ENCODE data around the gene TNFRSF21. TPM values are rescaled to one million over a fixed set of nuclear protein-coding genes. Genes with fewer than 3 reads are reported as not detected.
"Not testable (repeated sequence)": the region's sequence is repeated elsewhere in the genome, so short reads cannot be mapped to it uniquely, and the experiment has no call there.

The TNFRSF21 gene
- polyA plus RNA-seq, 3 donors from 2014 or later, result 0.08 to 1.0 (median 0.38) TPM

DNA sequence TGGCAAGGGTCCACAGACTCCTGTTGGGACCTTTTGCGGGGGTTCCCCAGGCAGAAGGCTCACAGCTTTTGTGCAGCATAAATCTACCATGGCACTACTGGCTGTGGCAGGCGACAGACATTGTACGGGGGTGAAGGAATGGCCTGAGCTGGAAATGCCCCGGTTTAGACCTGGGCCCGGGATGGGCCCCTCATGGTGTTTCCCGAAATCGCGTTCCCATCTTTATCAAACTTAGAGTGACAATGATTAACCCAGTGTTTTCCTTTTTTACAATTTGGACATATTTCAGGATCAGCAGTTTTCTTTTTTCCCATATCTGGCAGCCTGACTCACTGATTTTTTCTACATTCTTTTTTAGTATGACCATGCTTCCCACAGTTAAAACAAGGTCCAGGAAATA lies 5.5 kb upstream of the TNFRSF21 start:
- not testable (repeated sequence) for H3K4me1 Mint-ChIP-seq, H3K4me3 Mint-ChIP-seq, DNase-seq, H3K36me3 Mint-ChIP-seq, H3K9me3 Mint-ChIP-seq, H3K27ac Mint-ChIP-seq
- H3K27me3 Mint-ChIP-seq (ENCODE audit: low read depth in 3 of 3), result peaks cover 0 to 13% (median 12%) of the 10 kb centered on the region in 3 donors

DNA sequence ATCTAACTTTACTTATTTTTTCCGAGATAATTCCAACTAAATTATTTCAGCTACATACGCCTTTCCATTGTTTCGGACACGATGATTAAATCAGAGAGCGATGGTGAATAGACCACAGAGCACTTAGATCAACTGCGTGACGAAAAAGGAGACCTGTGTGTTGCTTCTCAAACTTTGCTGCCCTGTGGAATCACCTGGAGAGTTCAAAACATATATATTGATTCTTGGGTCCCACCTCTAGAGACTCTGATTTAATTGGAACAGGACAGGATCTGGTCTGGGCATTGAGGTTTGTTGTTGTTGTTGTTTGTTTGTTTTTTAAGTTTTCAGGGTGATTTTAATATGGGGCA lies 401 bp upstream of the TNFRSF21 start:
- Mint-ChIP-seq H3K27ac (no peak overlapping the region), H3K27me3 (ENCODE audit: low read depth in 3 of 3) (peaks cover 8 to 28% (median 8%) of the 10 kb centered on the region in 3 donors), H3K9me3 (peaks cover 0 to 2% (median 0%) of the 10 kb centered on the region in 6 donors), H3K4me1 (peaks cover 5 to 6% of the 10 kb centered on the region in 2 donors), H3K36me3 (no peaks in the 10 kb centered on the region), H3K4me3 (peak overlapping the region; percentile 15 to 68 (median 63))
- no peak for DNase-seq

DNA sequence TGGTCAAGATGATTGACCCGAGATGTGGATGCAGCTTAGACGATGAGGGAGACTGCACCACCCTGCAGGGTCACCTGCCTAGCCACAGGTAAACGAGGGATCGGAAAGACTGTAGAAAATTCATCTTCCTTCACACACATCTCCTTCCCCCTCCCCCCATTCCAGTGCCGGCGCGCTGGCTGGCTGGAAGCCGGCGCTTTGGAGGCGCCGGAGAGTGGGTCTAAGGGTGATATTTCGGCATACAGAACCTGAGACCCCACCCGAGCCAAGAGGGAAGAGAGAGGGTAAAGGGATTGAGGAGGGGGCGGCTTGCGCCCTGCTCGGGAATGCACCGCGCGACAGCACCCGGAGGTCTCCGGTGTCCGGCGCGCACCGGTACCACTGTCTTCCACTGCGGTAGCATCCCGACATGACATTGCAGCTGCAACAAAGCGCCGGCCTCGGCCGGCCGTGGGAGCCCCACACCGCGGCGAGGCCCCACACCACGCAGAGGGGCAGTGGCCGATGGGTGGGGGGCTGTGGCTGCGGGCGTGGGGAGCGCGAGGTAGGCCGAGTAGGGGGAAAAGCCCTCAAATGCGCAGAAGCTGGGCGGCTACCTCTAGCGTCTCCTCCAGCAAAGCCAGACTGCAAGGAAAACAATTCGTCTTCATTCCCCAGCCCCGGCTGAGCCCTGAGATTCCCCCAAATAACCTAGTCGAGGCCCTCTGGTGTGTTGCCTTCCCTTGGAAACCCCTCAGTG lies 984 bp downstream of the TNFRSF21 start:
- Mint-ChIP-seq H3K36me3 (no peaks in the 10 kb centered on the region), H3K27ac (no peak overlapping the region), H3K4me3 (peak overlapping the region; percentile 8 to 40 (median 24)), H3K9me3 (peaks cover 0 to 2% (median 0%) of the 10 kb centered on the region in 6 donors), H3K27me3 (ENCODE audit: low read depth in 3 of 3) (peaks cover 8 to 26% (median 8%) of the 10 kb centered on the region in 3 donors), H3K4me1 (peaks cover 5 to 6% of the 10 kb centered on the region in 2 donors)
- no peak for DNase-seq

DNA sequence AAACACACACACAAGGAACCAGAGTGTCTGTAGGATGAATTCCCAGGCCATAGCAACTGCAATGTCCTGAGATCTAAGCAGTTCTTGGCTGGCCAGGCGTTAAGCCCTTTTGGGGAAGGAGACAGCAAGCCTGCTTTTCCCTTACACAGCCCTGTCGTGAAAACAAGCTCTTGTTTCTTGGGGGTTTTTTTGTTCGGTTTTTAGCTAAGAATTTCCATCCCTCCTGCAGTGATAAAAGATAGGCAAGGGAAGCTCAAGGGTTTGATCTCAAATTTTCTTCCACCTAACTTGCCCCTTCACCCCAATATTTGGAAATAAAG lies 1.5 kb downstream of the TNFRSF21 start:
- H3K4me3 Mint-ChIP-seq, result peak overlapping the region in 4 of 5 donors; percentile 8 to 40 (median 32)
- H3K27ac Mint-ChIP-seq, result no peak overlapping the region
- no peak for DNase-seq
- peaks cover 0 to 2% (median 0%) of the 10 kb centered on the region in 6 donors for H3K9me3 Mint-ChIP-seq
- H3K27me3 Mint-ChIP-seq (ENCODE audit: low read depth in 3 of 3), result peaks cover 6 to 26% (median 8%) of the 10 kb centered on the region in 3 donors
- H3K36me3 Mint-ChIP-seq, result no peaks in the 10 kb centered on the region
- peaks cover 5 to 6% of the 10 kb centered on the region in 2 donors for H3K4me1 Mint-ChIP-seq

DNA sequence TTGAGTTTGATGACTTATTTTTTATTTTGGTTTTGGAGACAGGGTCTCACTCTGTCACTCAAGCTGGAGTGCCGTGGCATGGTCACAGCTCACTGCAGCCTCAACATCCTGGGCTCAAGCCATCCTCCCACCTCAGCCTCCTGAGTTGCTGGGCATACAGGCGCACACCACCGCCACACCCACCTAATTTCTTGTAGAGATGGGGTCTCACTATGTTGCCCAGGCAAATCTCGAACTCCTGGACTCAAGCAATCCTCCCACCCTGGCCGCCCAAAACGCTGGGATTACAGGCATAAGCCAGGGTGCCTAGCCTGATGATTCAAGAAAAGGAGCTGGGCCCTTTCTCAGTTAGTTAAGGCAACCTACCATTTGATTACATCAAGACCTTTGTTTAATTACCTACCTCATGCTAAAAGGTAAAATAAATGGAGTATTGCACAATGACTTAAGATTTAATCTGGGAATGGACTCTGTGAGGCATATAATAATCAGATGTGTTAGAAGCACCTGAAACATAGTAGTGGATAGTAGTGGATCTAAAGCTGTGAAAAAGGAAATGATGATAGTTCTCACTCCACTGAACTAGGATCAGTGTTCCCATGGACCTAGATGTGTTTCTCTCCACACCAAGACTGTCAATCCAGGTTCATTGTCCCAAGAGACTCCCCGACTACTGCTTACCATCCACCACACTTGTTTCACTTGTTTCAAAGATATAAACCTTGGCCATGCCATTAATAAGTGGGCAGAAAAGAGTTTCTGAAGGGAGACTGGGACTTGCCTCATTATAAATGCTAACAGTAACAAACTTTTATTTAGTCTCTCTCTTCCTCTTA lies 2.1 kb downstream of the TNFRSF21 start:
- Mint-ChIP-seq H3K4me3 (no peak overlapping the region), H3K36me3 (no peaks in the 10 kb centered on the region), H3K27ac (no peak overlapping the region), H3K9me3 (peaks cover 0 to 2% (median 0%) of the 10 kb centered on the region in 6 donors), H3K4me1 (peaks cover 5 to 6% of the 10 kb centered on the region in 2 donors), H3K27me3 (ENCODE audit: low read depth in 3 of 3) (peaks cover 6 to 26% (median 8%) of the 10 kb centered on the region in 3 donors)
- DNase-seq, result no peak

DNA sequence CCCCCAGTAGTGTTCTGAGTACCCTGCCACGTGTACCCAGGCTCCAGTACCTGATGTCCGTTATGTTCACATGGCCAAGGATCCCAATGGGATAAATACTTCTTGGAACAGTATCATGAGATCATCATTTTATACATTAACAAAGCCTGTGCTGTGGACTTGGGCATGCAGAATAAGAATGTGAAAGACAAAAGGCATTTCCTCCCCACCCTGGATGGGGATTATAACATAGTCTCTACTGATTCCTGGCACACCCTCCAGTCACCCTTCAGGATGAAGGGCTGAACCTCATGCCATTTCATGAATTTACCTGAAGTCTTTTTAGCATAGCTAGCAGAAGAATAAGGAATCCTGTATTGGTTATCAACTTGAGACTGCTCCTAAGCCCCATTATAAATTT lies 2.8 kb downstream of the TNFRSF21 start:
- H3K4me3 Mint-ChIP-seq, result no peak overlapping the region

DNA sequence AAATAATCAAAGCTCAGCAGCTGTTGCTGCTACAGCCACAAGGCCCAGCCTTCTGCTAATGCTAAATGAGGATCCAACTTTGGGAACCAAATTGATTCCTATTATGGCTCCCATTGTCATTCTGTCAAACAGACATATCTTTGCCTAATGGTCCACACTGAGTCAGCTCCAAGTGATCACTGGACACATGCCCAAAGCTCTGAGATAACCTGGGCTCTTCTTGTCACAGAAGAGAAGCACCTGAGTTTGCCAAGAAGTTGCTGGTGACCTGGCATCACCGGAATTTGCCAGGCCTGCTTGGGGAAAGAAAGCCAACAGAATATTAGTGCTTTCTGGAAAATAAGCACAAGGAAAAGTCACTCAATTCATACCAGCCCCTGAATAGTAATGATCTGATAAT lies 5.8 kb downstream of the TNFRSF21 start:
- H3K27ac Mint-ChIP-seq, result no peak overlapping the region
- no peaks in the 10 kb centered on the region for H3K9me3 Mint-ChIP-seq
- no peak for DNase-seq
- peaks cover 3 to 13% (median 9%) of the 10 kb centered on the region in 3 donors for H3K27me3 Mint-ChIP-seq (ENCODE audit: low read depth in 3 of 3)
- no peaks in the 10 kb centered on the region for H3K36me3 Mint-ChIP-seq
- peaks cover 2 to 5% of the 10 kb centered on the region in 2 donors for H3K4me1 Mint-ChIP-seq
- H3K4me3 Mint-ChIP-seq, result no peak overlapping the region

More for the DNA sequence above, 2.8 kb downstream of the TNFRSF21 start:
- no peak for DNase-seq
- Mint-ChIP-seq H3K9me3 (peaks cover 0 to 2% (median 0%) of the 10 kb centered on the region in 6 donors), H3K27me3 (ENCODE audit: low read depth in 3 of 3) (peaks cover 9 to 26% (median 11%) of the 10 kb centered on the region in 3 donors), H3K27ac (no peak overlapping the region), H3K4me1 (peaks cover 5 to 6% of the 10 kb centered on the region in 2 donors), H3K36me3 (no peaks in the 10 kb centered on the region)

DNA sequence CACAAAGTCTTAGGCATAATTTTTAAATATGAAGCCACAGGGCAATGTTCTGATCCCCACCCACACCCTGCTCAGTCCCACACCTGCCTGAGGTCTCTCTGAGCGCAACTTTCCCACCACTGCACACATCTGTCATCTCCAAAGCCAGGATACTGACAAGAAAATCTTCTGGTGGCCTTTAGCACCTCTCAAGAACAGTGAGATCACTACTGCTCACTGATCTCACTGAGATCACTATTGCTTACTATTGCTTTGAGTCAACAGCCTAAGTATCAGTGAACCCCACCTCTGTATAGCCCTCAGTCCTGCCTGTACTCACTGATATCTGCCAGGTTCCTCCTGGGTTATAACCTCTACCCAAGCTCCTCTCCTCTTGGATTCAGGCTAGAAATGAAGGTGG lies 6.4 kb downstream of the TNFRSF21 start:
- Mint-ChIP-seq H3K4me1 (peaks cover under 1 to 2% of the 10 kb centered on the region in 2 donors), H3K27ac (no peak overlapping the region), H3K9me3 (no peaks in the 10 kb centered on the region), H3K36me3 (no peaks in the 10 kb centered on the region), H3K4me3 (no peak overlapping the region), H3K27me3 (ENCODE audit: low read depth in 3 of 3) (peaks cover 3 to 12% (median 9%) of the 10 kb centered on the region in 3 donors)
- DNase-seq, result no peak

DNA sequence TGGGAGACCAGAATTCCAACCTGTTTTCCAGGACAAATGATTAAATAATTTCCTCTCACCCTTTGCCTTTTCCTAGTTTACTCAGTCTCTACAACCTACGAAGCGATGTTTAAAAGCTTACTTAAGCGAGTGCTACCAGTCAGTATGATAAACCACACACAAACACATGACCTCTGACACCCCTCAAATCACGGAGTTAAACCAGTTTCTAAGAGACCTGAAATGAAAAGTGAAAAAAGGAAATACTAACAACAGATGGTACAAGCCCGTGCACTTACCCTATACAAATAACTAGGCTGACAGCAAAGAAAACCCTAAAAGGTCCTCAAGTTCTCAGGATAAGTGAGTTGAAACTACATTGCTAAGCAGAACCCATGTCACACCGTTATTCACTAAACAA lies 7.7 kb downstream of the TNFRSF21 start:
- Mint-ChIP-seq H3K27me3 (ENCODE audit: low read depth in 3 of 3) (peaks cover 3 to 4% (median 3%) of the 10 kb centered on the region in 3 donors), H3K9me3 (no peaks in the 10 kb centered on the region), H3K36me3 (no peaks in the 10 kb centered on the region), H3K4me1 (no peaks in the 10 kb centered on the region), H3K4me3 (no peak overlapping the region), H3K27ac (no peak overlapping the region)
- no peak for DNase-seq

DNA sequence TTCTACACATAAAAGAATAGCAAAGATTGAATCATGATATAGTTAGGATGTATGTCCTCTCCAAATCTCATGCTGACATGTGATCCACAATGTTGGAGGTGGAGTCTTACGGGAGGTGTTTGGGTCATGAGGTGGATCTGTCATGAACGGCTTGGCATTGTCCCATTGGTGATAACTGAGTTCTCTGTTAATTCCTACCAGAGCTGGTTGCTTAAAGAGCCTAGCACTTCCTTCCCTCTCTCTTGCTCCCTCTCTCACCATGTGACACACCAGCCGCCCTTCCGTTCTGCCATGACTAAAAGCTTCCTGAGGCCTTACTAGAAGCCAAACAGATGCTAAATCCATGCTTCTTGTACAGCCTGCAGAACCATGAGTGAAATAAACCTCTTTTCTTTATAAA lies 8.3 kb downstream of the TNFRSF21 start:
- Mint-ChIP-seq H3K36me3 (no peaks in the 10 kb centered on the region), H3K4me3 (no peak overlapping the region), H3K27me3 (ENCODE audit: low read depth in 3 of 3) (peaks cover 0 to 3% (median 3%) of the 10 kb centered on the region in 3 donors), H3K9me3 (no peaks in the 10 kb centered on the region), H3K4me1 (no peaks in the 10 kb centered on the region), H3K27ac (no peak overlapping the region)
- no peak for DNase-seq

DNA sequence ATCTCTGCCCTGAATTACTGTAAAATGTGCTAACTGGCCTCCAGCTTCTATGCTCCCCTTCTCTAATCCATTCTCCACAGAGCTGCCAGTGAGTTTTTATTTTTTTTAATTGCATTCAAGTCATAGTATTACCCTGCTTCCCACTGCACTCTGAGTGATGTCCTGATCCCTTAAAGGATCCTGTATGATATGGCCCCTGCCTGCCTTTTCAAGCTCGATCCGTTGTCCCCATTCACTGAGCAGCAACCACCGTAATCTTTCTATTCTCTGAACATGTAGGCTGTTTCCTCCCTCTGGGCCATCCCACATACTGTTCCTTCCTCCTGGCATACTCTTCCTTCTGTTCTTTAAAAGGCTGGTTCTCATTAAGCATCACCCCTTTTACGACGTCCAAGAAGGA lies 9.3 kb downstream of the TNFRSF21 start:
- no peak overlapping the region for H3K27ac Mint-ChIP-seq
- DNase-seq, result no peak
- peaks cover 0 to 3% (median 3%) of the 10 kb centered on the region in 3 donors for H3K27me3 Mint-ChIP-seq (ENCODE audit: low read depth in 3 of 3)
- H3K9me3 Mint-ChIP-seq, result no peaks in the 10 kb centered on the region
- no peaks in the 10 kb centered on the region for H3K4me1 Mint-ChIP-seq
- H3K4me3 Mint-ChIP-seq, result no peak overlapping the region
- no peaks in the 10 kb centered on the region for H3K36me3 Mint-ChIP-seq

DNA sequence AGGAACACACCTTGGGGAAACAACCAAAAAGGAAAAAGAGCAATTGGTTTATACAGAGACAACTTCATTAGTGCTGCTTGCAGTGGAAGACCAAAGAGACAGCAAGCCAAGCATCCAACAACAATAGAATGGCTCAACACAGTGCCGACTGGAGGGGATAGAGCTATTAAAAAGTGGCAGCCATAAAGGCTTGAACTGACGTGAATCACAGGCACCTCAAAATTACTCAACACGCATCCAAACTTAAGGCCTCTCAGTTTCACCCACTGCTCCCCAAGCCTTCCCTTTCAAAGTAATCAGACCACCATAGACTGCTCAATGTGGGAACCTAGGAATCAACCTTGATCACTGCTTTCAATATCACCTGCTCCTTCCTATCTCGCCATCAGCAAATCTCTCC lies 9.7 kb downstream of the TNFRSF21 start:
- H3K27me3 Mint-ChIP-seq (ENCODE audit: low read depth in 3 of 3), result peaks cover 0 to 3% (median 3%) of the 10 kb centered on the region in 3 donors
- no peaks in the 10 kb centered on the region for H3K9me3 Mint-ChIP-seq
- no peaks in the 10 kb centered on the region for H3K36me3 Mint-ChIP-seq
- no peak overlapping the region for H3K27ac Mint-ChIP-seq
- no peaks in the 10 kb centered on the region for H3K4me1 Mint-ChIP-seq
- H3K4me3 Mint-ChIP-seq, result no peak overlapping the region
- no peak for DNase-seq

DNA sequence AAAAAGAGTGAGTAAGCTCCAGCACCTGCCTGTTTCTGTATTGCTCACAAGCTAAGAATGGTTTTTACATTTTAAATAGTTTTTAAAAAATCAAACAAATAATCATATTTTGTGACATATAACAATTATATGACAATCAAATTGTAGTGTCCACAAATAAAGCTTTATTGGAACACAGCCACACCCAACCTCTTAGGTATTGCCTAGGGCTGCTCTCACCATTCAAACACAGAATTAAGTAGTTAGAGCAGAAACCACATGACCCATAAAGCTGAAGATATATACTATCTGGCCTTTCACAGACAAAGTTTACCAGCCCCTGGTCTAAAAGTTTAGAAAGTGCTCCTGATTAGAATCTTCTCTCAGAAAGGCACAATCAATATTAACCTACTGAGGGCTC lies 11.2 kb downstream of the TNFRSF21 start:
- DNase-seq, result no peak
- no peaks in the 10 kb centered on the region for H3K9me3 Mint-ChIP-seq
- no peak overlapping the region for H3K4me3 Mint-ChIP-seq
- H3K4me1 Mint-ChIP-seq, result no peaks in the 10 kb centered on the region
- no peaks in the 10 kb centered on the region for H3K36me3 Mint-ChIP-seq
- no peak overlapping the region for H3K27ac Mint-ChIP-seq
- H3K27me3 Mint-ChIP-seq (ENCODE audit: low read depth in 3 of 3), result peaks cover 0 to 3% (median 3%) of the 10 kb centered on the region in 3 donors

DNA sequence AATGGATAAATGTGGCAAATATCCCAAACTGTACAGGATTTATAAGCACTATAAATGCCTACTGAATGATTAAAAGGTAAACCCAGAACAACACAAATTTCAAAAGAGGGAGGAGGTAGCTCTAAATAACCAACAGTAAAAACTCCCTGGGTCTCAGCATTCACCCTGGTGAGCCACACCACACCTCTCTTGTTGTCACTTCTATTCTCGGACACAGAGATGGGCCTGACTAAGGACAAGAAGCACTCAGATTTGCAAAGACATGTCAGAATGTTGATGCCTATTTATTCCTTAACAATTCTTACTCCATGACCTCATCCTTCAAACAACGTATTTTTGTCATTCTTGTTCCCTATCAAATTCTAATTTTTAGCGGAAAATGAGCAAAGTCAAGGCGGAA lies 14.7 kb downstream of the TNFRSF21 start:
- DNase-seq, result no peak
- Mint-ChIP-seq H3K27me3 (ENCODE audit: low read depth in 3 of 3) (no peaks in the 10 kb centered on the region), H3K4me1 (no peaks in the 10 kb centered on the region), H3K4me3 (no peak overlapping the region), H3K27ac (no peak overlapping the region), H3K9me3 (peaks cover 0 to 10% (median 5%) of the 10 kb centered on the region in 6 donors), H3K36me3 (no peaks in the 10 kb centered on the region)

All from immature natural killer cell (primary cell).